RKO (cell line): ENCODE measurements around the gene CADM2.

ENCODE experiments used
- DNase-seq: peaks from one replicate; pipeline ENCODE4 v3.0.0-alpha.2; 2016; ENCODE audit warnings: low spot score

The CADM2 gene

GRCh38 chr3:85808755-85809154 lies 850.0 kb downstream of the CADM2 start:
- DNase-seq, result no peak

- peak; percentile 60 for DNase-seq
These were observed 862.5 kb downstream of the CADM2 start for GRCh38 chr3:85821130-85821756.

- DNase-seq, result no peak
These were observed 877.2 kb downstream of the CADM2 start for GRCh38 chr3:85835857-85836440.

- DNase-seq, result no peak
These were observed 878.6 kb downstream of the CADM2 start for GRCh38 chr3:85837402-85837801.

GRCh38 chr3:85838921-85839320 lies 880.1 kb downstream of the CADM2 start:
- DNase-seq, result no peak

- DNase-seq, result no peak
These were observed 883.3 kb downstream of the CADM2 start for GRCh38 chr3:85842081-85842480.

GRCh38 chr3:85846940-85847339 lies 888.2 kb downstream of the CADM2 start:
- DNase-seq, result no peak

GRCh38 chr3:85851071-85851470 lies 892.3 kb downstream of the CADM2 start:
- no peak for DNase-seq

GRCh38 chr3:85853805-85854204 lies 895.0 kb downstream of the CADM2 start:
- DNase-seq, result no peak

- DNase-seq, result no peak
These were observed 904.2 kb downstream of the CADM2 start for GRCh38 chr3:85862893-85863455.

- DNase-seq, result no peak
These were observed 906.1 kb downstream of the CADM2 start for GRCh38 chr3:85864896-85865295.

GRCh38 chr3:85867072-85867471 lies 908.3 kb downstream of the CADM2 start:
- DNase-seq, result no peak

GRCh38 chr3:85875589-85875988 lies 916.8 kb downstream of the CADM2 start:
- DNase-seq, result peak; percentile 2

GRCh38 chr3:85877631-85878030 lies 918.8 kb downstream of the CADM2 start:
- DNase-seq, result no peak

- DNase-seq, result no peak
These were observed 923.1 kb downstream of the CADM2 start for GRCh38 chr3:85881833-85882393.

- DNase-seq, result no peak
These were observed 931.3 kb downstream of the CADM2 start for GRCh38 chr3:85890043-85890555.

- DNase-seq, result no peak
These were observed 944.6 kb downstream of the CADM2 start for GRCh38 chr3:85903434-85903833.

GRCh38 chr3:85912980-85913379 lies 954.2 kb downstream of the CADM2 start:
- DNase-seq, result peak; percentile 89

- DNase-seq, result no peak
These were observed 963.6 kb downstream of the CADM2 start for GRCh38 chr3:85922374-85922773.

- DNase-seq, result no peak
These were observed 971.9 kb downstream of the CADM2 start for GRCh38 chr3:85930718-85931117.

GRCh38 chr3:85933326-85933725 lies 974.5 kb downstream of the CADM2 start:
- no peak for DNase-seq

- no peak for DNase-seq
These were observed 976.4 kb downstream of the CADM2 start for GRCh38 chr3:85935171-85935570.

GRCh38 chr3:85939074-85939482 lies 980.3 kb downstream of the CADM2 start:
- no peak for DNase-seq
